ELR (cell line): ENCODE results near the gene PRIMA1.

Source experiments
- DNase-seq: peaks from one replicate; pipeline ENCODE4 v3.0.0-alpha.2; 2015; ENCODE audit warnings: low read depth

PRIMA1 gene

DNA sequence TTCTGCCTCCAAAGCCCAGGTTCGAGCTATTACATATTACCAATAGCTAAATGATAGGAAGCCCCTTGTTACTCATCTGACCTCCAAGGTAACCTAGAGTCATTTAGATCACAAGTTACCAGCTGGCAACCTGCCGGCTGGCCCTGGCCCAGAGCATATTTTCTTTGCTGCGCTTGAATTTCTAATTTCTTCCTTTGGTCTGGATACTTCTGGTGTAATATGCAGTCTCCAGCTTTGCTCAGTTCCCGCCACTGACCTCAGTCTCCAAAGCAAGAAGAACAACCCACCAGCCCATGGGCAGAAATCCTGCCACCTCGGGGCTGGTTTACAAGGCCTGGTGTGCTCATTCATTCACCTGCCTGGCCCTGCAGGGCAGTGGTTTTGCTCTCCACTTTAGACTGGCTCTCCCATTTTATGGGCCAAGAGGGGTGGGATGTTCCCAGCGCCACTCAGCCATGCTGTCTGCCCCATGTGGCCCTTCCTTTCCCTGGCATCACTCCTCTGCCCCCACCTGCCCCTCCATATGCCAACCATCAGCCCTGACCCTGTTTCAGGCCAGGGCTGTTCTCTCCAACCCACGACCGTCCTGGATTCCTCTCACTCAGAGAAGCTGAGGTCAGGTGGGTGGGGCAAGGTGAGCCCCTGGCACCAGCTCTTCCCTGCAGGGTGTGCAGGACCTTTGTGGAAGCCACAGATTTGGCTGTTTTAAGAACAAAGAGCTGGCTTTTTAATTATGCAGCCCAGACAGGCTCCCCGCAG is 76.0 kb downstream of the PRIMA1 start:
- no peak for DNase-seq

DNA sequence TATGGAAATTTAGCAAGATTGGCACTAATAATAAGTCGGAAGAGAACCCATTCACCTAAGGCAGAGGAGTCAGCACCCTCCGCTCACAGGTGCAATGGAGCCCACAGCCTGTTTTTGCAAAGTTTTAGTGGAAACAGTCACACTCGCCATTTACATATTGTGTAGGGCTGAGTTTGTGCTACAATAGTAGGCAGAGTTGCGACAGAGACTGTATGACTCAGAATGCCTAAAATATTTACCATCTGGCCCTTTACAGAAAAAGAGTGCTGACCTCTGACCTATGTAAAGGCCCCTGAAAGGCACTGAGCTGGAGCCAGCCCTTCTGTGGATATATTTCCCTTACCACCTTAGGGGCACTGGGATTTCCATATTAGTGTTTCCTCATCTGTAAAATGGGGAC is 79.0 kb downstream of the PRIMA1 start:
- no peak for DNase-seq

DNA sequence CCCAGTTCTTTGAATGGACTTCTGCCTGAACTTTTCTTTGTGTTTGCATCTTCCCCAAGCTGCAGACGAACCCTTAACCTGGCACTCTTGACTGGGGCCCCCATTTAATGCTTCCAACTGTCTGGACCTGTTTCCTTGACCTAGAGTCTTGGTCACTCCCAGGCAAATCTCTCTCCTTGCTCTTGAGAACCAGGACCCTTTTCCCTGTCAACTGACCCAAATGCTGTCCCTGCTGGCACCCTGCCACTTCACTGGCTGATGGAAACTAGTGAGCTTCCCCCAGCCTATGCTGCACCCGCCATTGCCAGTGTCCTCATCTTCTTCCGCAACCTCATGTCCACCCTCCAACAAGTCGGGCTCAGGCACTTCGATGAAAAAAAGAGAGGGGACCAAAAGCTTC is 79.5 kb downstream of the PRIMA1 start:
- no peak for DNase-seq

DNA sequence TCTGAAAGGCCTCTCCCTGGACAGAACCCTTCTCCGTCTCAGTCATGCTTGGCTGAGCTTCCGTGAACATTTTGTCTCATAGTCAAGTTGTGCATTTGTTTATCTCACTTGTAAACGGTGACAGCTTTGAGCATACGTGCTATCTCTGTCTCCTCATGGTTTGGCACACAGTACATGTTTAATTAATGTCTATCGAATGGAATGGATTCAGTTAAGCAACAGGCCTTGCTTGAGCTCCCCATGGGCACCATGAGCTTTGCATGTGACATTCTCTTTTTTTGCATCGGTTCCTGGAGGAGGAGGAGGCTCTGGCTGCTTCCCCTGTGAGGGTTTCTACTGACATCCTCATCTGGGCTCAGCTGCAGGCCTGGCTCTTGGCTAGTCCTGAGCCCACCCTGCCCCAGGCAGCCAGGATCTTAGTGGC is 80.0 kb downstream of the PRIMA1 start:
- DNase-seq = no peak

DNA sequence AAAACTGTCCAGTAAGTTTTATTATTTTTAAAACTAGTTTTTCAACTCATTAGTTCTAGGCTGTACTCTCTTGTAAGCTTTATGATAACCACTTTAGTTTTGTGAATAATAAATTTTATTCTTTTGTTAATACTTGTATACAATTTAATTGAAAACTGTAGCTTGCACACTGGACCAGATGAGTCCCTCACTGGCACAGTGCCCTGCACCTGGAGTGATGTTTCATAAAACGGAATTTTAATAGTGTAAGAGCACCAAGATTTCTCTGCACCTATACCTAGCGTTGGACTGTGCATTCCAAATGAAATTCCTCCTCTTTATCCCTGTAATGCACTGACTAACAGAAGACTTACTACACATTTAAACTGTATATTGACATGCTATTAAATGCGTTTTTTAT is 80.8 kb downstream of the PRIMA1 start:
- no peak for DNase-seq

DNA sequence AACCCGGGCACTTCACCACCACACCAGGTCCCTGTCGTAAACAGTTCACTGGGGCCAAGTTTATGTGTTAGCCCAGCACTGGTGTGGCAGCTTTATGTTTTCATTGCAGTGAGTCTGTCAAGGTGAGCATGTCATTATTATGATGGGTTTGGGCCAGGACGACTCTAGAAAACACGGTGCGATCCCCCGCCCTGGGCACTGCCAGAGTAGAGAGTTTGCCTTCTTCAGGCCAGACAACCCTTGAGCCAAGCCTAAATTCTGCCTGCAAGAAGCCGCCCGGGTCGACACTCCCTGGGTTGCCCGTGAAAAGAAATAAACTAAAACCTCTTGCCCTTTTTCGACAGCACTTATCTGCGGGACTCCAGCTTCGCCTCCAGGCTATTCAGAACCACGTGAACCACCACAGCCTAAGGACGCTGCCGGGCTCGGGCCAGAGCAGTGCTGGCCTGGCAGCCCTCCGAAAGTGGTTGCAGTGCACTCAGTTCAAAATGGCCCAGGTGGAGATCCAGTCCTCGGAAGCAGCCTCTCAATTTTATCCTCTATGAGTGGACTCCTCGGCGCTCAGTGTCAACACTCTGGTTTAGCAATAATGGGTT is 81.8 kb downstream of the PRIMA1 start:
- DNase-seq = no peak

DNA sequence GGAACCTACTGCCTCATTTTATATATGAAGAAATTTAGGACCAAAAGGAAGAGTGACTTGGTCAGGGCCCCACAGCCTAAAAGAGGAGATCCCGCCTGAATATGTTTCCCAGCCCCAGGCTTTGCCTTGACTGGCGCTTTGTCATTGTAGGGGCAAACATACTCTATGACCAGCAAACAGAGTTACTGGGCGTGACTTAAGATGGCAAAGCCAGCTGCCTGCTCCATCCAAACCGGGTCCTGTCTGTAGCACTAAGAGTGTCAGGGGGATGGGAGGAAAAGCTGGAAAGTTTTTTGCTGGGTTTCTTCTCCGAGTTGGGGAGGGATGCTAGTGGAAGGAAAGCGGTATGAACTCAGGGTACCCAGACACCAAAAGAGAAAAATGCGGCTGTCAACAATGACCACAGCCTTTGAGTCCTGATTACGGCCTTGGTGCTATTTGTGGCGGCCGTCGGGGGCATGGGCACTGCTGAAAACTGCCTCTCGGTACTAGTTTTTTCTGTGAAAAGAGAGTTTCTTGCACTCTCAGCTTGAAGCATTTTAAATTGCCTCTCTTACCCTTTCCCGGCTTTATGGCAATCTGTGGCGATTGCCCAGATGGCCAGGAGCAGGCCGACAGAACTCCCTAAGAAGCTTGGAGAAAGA is 82.7 kb downstream of the PRIMA1 start:
- no peak for DNase-seq

DNA sequence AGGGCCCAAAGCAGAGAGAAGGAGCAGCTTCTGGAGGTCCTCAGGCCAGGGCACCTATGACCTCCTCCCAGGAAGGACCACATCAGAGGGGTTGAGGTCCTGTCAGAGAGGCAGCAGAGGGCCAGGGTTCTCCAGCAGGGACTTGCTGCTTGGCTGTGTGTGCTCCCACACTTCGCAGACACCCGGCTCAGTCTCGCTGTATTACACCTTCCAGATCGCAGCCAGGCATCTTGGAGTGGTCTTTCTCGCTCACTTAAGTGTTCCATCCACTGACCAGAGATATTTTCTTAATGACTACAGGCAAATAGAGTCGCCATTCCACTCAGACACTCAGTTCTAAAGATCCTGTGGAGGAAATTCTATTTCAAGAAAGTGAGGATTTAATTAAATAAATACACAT is 84.3 kb downstream of the PRIMA1 start:
- no peak for DNase-seq

DNA sequence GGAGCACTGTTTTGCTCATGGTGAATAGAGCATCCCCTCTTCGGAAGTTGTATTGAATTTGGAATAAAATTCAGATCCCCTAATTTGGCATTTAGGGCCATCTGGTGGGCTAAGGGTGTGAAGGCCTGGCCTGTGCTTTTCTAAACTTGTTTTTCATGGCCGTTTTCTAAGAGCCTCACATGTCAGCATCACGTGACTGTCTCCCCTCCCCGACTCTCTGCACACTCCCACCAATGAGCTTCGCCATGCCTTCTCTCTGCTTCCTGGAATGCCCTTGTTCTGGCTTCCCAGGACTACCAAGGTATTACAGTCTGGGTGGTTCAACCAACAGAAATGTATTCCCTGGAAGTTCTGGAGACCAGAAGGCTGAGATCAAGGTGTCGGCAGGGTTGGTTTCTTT is 85.3 kb downstream of the PRIMA1 start:
- no peak for DNase-seq

DNA sequence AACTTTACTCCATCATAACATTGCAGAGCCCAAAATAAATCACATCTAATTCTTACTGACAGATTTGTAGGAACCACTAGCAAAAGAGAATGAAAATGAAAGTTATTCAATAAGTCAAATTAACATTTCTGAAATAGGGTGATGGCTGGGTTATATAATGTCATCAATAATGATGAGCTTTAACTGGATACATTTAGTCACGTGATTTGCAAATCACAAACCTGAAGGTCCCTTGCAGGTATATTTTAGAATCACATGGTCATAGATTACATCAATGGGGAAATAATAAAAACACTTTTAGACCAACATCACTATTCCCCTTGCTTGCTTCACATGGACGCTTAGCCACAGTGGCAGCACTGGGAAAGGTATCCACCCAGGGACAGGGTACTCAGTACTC is 86.7 kb downstream of the PRIMA1 start:
- no peak for DNase-seq

DNA sequence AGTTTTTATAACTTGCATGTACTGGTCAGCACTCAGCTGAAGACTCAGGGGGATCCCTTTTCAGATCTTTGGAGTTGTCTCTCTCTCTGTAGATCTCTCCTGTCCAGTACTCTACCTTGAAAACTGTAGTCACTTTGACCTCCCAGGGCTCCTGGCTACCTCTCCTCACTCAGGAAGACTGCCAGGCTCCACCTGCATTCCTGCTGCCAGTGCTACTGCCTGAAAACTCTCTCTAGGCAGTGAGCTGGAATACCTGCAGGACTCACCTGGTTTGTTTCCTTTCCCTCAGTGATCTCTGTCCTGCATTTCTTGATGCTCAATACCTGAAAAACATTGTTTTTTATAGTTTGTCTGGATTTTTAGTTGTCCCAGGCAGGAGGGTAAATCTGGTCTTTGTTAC is 87.4 kb downstream of the PRIMA1 start:
- DNase-seq = no peak

DNA sequence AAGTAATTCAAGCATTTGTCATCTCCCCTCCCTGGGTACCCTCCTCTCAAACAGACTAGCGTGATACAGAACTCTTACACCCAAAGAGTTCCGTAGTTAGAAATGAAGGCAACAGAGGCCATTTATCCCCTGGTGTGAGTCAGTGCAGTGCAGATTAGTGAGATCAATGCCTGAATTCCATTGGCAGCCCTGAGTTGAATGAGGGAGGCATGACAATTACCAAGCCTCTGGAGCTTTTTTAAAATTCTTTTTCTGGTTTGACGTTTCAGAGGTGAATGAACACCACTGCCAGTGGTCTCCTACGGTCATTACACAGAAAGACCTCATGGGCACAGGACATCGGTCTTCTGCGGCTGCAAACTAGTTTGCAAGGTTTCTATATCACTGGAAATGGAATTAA is 94.4 kb downstream of the PRIMA1 start:
- no peak for DNase-seq

DNA sequence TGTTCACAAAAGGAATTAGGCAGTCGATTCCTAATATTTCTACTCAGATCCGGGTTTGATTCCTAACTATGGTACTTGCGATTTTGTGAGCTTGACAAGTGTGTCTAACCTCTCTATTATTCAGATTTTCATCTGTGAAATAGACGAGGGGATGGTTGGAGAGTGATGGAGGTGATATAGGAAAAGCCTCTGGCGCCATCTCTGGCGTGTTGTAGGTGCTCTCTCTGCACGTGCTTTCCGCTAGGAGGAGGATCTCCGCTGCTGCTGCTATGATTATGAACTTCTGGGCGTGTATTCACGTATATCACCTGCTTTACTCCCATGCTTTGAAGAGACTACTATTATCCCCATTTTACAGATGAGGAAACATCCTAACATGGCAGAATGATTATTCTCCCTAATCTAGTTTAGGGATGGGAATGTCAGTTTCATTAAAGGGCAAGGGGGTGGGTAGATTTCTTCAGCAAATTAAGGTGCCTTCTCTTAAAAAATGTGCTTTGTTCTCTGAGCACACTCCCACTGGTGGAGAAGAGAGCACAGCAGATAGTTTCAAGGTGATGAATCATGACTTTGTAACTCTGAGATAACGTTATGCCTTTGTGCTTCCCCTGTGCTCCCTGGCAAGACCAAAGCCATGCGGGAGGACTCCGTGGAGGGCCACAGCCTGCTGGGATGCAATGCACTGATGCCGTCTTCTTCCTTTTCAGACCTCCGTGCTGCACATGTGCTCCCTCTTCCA is 97.1 kb downstream of the PRIMA1 start:
- DNase-seq = no peak

DNA sequence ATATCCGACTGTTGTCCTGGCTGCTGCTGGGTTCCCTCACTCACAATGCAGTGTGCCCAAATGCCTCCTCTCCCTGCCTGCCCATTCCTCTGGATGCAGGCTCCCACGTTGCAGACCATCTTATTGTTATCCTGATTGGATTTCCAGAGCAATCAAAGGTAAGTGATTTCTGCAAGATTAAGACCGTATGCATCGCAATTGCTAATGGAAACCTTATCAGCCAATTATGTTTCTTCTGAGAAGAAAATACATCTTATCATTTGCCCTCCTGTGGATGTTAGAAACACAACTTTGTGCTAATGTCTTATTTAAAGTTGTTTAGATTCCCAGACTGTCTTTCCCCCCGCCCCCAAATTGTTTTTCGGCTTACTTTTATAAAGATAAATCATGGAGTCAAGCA is 98.1 kb downstream of the PRIMA1 start:
- DNase-seq = no peak

DNA sequence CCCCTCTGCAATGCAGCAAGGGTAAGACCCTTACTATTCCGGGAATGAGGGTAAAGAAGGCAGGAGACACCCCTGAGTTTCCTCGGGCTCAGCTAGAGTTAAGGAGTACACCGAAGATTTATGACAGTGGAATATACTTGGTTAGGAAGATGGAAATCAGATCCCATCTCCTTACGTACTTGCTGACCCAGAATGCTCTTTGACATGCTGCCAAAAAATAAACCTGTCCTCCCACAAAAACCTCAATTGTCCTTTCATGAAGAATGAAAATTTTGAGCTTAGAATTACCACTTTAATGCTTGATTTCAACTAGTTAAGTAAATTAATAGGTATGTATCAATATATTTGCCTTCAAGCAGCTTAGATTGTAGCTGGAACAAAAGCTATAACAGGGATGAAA is 99.5 kb downstream of the PRIMA1 start:
- no peak for DNase-seq

DNA sequence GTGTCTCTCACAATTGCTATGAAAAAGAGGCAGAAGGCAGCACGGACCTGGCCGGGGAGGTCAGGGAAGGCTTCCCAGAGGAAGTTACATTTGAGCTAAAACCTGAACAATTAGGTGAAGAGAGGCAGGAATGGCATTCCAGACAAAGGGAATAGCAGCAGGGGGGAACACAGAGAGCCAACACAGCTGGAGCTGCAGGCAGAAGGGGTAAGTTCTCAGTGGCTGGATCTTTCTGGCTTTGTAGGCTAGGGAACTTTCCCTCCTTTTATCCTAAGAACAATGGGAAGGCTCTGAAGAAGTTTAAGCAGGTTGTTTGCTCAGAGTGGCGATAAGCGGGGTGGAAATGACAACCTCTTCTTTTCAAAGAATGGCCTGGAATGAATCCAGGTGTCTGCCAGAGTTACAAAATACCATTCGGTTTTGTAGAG is 100.0 kb downstream of the PRIMA1 start:
- no peak for DNase-seq

DNA sequence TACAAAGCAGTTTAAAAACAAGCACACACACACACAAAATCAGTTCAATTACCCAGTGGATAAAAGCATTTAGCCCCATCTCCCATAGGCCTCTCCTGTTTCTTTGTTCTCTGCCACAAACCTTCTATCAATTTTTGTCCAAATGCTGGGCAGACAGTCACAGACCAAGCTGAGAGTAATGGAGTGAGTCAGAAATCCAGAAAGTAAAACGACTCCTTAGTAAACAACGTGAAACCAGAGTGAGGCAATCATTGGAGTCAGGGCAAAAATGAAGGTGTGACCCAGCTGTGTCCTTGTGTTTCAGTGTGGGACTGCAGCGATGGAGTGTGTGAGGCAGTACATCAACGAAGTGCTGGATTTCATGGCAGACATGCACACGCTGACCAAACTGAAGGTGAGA is 102.0 kb downstream of the PRIMA1 start:
- no peak for DNase-seq

DNA sequence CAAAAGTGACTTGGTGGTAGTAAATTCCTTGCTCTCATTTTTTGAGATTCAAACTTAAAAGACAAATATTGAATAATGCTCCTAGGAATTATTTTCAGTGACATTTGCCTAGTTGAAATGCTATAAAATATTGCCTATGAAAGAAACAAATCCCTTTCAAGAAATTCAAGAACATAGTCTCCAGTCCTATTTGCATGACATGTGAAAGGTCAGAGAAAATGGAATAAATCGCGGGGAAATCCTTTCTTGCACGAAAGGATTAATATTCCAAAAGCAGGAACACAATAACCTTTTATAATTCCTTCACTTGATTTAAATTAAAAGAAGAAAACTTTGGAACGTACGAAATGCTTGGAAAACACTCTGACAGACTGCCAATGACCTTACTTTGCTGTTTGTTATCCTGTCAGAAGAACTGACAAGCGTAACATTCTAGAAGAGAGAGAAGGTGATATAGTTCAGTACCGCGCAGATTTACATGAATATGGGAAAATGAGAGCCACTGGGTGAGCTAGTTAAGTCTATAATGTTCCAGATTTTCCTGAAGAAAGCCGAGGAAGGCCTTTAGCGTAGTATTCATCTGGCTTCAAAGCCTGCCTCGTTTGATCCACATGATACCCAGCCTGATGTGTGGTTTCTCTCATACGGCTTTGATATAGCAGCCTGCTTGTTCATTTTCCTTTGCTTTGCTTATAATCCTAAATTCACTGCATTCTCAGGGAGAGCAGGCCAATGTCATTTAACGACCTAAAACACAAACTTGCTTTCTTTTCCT is 103.0 kb downstream of the PRIMA1 start:
- DNase-seq = no peak

DNA sequence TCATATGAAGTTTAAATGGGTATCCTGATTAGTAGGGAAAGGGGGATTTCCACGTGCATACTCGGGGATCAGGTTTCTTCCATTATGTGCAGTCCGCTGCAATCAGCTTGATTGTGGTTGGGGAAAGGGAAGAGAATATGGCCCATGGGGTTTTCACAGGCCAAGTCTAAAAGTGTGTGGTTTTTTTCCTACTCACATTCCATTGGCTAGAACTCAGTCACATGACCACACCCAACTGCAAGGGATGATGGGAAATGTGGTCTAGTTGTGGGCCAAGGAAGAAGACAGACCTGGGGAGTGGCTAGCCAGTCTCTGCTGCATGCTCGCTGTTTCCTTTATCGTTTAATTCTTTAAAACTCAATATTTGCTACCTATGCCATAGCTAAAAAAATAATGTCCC is 105.1 kb downstream of the PRIMA1 start:
- DNase-seq = peak; percentile 16

DNA sequence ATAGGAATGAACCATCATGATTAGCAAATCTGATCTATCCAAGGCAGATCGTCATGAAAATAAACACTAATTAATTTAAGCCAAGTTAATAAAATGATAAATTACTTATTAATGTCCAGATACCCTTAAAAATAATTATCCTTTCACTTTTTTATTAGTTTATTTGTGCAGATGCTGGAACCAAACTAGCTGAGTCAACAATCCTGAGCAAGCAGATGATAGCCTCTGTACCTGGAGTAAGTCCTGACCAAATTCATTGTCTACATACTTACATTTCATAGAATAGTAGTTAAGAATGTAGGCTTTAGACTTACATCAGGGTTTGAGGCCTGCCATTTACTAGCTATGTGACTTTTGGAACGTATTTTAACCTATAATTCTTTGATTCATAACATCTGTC is 105.8 kb downstream of the PRIMA1 start:
- no peak for DNase-seq

DNA sequence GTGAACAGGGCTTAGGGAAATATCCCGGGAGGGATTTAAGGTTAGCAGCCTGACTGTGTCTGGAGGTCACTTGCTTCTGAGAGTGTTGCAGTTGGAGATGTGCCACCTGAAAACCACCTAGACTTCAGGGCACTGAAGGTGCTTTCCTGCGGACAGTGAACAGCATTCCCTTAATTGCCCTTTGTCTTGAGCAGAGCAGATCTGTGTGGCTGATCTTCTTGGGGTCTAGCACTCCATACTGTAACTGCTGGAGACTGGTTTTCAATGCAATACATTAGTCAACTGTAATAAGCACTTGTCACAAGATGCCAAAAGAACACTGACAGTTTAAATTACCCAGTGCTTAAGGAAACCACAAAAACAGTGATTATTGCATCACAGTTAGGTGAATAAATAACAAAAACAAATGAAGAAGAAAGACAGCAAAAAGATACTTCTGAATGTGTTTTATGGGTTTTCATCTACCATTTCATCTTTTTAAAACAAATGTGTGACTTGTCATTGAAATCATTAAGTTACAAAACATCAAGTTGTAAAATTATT is 111.8 kb downstream of the PRIMA1 start:
- no peak for DNase-seq

DNA sequence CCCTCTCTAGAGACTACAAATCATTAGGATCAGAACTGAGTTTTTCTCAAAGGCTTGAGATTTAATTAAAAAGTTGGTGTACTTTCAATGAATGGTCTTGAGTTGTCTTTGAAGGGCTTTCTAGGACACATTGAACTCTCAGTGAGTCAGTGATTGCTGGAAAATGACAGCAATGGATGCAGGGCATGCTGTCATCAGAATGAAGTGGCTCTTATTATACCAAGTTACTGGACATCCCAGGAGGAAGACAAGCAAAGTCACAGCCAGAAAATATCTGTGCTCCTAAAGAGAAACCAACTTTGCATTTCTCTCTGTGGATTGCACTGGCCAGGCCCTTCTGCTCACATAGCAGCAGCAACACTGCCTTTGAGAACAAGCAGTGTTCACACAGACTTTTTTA is 112.6 kb downstream of the PRIMA1 start:
- no peak for DNase-seq
